HUDEP-2 (cell line): ENCODE data around the gene FMNL3.
A peak's percentile ranks its signal among the peaks of the same experiment; 100 is the strongest.
"Not testable (repeated sequence)": the region's sequence is repeated elsewhere in the genome, so short reads cannot be mapped to it uniquely, and the experiment has no call there.

Source experiments
- DNase-seq, 76 experiments: peaks; one replicate each; lab custom pipeline; 2025; ENCODE audit not compliant: unreplicated experiment in 76 of 76; lab: John Stamatoyannopoulos, UW

Gene FMNL3

GRCh38 chr12:49716553-49716952, 9.3 kb upstream of the FMNL3 start:
- no peak for DNase-seq

GRCh38 chr12:49713952-49714351, 6.7 kb upstream of the FMNL3 start:
- DNase-seq, result not testable (repeated sequence)

- no peak for DNase-seq
Observed at GRCh38 chr12:49708851-49709250, 1.6 kb upstream of the FMNL3 start.

- no peak for DNase-seq
Observed at GRCh38 chr12:49707812-49708147, 575 bp upstream of the FMNL3 start.

GRCh38 chr12:49706351-49707127, 666 bp downstream of the FMNL3 start:
- peak in 4 of 76 experiments; percentile 12 to 53 (median 32) for DNase-seq

GRCh38 chr12:49705479-49706134, 1.6 kb downstream of the FMNL3 start:
- DNase-seq, result peak in 1 of 76 experiments; percentile 13

DNA sequence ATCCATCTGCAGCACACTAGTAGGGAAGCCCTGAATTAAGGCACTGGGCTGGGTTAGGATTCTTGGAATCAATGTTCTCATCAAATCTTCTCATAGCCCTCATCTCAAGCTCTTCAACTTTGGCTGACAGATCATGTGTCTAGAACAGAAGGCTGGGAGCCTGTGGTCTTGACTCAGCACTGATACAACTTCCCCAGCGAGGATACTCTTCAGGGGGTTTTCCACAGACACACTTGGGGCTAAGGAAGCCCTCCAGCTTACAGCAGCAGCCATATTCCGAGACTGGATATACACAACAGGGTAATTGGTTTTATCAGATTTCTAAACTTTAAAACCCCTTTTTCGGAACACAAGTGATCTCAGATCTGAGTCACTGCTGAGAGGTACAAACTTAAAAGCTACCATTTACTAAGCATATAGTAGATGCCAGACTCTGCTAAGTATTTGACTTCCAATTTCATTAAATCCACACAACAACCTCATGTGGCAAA, 3.5 kb downstream of the FMNL3 start:
- DNase-seq, result no peak

- no peak for DNase-seq
Observed at GRCh38 chr12:49702676-49703215, 4.5 kb downstream of the FMNL3 start.

GRCh38 chr12:49702009-49702408, 5.2 kb downstream of the FMNL3 start:
- DNase-seq, result no peak

- DNase-seq, result no peak
Observed at GRCh38 chr12:49698619-49699545, 8.3 kb downstream of the FMNL3 start.

DNA sequence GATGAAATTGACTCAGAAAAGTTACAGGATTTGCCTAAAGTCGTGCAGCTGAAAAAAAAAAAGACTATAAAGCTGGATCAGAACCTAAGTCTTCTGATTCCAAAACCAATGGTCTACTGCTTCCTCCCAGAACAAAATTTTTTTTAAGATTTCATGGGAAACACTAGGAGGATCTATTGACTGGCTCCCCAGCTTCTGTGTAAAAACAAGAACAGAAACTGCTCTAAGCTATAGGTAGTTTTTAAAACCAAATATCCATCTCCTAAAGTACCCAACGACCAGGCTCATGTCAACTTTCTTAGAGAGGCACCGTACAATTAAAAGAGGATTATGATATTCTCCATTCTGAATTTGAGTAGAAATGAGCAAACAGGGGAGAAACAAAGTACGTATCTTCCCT, 9.4 kb downstream of the FMNL3 start:
- DNase-seq, result no peak

- DNase-seq, result no peak
Observed at GRCh38 chr12:49696723-49697122, 10.5 kb downstream of the FMNL3 start.

GRCh38 chr12:49693931-49694444, 13.2 kb downstream of the FMNL3 start:
- DNase-seq, result no peak

DNA sequence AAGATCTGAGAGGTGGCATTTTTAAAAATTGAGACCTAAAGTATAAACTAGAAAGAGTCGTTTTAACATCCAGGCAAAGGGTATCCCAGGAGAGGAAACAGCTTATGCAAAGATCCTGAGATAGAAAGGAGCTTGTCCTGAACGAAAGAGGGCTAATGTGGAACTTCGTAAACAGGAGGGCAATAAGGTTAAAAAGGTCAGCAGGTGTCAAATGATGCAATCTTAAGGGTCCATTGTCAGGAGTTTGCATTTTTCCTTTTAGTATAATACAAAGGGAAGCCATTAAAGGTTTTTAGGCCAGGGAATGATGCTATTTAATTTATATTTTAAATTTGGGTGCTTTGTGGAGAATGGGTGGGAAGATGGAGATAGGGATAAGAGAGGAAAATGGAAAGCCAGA, 14.4 kb downstream of the FMNL3 start:
- no peak for DNase-seq

DNA sequence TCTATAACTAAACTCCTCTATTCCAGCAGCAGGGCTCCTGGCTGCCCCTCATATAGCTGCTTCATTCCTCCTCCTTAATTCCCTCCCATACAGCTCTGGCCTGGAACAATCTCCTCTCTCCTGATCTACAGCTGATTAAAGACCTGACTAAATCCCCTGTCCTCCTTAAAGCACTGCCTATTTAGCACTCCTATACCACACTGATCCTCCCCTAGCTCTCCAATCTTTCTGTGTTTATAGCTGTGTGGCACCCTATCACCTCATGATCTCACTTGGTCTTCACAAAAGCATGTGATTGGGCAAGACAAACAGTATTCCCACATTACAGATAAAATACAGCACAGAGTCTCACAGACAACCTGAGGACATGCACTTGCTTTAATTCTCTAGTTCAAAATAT, 17.4 kb downstream of the FMNL3 start:
- no peak for DNase-seq

DNA sequence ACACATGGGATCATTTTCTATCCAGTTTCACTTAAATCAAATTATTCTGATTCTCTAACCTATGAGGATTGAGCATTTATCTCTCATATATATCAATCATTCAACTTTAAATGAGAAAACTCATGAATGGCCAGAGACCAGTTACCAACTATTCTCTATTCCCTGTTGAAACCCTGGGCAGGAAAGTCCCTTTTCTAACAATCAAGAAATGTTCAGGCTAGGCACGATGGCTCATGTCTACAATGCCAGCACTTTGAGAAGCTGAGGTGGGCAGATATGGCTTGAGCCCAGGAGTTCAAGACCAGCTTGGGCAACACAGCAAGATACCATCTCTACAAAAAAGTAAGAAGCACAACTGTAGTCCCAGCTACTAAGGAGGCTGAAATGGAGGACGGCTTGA, 18.0 kb downstream of the FMNL3 start:
- DNase-seq, result no peak

- DNase-seq, result no peak
Observed at GRCh38 chr12:49687941-49688340, 19.3 kb downstream of the FMNL3 start.

DNA sequence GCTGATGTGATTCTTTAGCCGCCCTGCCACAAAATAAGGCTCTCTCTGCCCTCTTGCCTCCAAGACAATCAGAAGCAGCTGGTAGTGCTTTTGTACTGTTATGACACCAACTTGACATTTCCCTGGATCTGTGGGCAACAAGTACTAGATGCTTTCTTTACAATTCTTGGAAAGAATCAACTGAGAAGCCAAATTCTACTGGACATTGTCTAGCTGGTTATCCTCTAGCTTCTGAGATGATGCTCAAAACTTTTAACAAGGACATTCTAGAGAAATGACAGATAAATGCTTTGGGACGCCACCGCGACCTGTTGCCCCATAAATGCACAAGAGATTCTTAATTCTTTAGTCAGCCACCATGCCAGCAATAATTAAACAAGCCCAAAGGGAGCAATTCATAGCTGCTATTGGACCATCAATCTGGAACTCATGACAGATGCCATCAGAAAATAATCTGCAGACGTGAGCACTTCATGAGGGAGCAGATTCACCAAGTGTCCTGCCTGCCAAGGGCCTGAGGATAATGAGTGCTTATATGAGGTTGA, 22.8 kb downstream of the FMNL3 start:
- DNase-seq, result no peak

DNA sequence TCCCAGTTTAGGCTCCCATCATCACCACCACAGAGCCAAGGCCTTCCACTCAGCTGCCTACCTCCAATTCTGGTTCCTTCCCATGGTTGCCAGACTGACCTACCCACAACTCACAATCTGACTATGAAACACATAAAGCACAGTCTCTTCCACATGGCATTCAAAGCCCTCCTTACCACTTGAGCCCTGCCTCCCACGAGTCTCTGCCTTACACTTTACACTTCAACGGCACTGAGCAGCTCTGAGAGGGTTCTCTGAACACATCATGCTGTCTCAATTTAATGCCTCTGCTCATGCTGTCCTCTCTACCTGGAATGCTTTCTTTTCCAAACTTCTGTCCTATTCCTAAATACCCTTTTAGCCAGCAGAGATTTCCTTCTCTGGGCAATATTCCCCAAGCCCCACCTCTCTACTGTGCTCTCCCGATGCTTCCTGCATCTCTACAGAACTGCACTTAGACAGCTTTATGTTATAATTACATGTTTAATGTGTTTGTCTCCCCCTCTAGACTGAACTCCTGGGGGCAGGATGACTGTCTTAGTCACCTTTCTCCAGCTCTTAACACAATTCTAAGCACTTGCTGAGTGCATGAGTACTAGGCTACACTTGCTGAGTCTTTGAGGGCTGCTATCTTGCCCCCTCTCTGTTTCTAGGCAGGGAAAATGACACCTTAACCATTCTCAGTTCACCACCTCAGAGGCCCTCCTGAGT, 23.5 kb downstream of the FMNL3 start:
- DNase-seq, result no peak

GRCh38 chr12:49680075-49680474, 27.1 kb downstream of the FMNL3 start:
- DNase-seq, result no peak
